SU-DHL-6 (cell line): ENCODE data around the gene ZNF18.
"Not testable (repeated sequence)": the region's sequence is repeated elsewhere in the genome, so short reads cannot be mapped to it uniquely, and the experiment has no call there.

Source experiments
- CTCF ChIP-seq: fragments of 200-600 bp; sonication (generic); IDR thresholded peaks from one replicate; pipeline ENCODE4 v1.5.1; 2017; ENCODE audit warnings: antibody characterized with exemption, mild to moderate bottlenecking, low read length, moderate library complexity; ENCODE audit not compliant: insufficient read depth, poor library complexity, severe bottlenecking
- EZH2phosphoT487 ChIP-seq: fragments of 200-600 bp; sonication (generic), shearing (Covaris generic); conservative IDR thresholded peaks from 2 replicates; pipeline ENCODE4 v1.6.1; 2018; ENCODE audit warnings: mild to moderate bottlenecking, antibody characterized with exemption, low read length, moderate library complexity, mixed read lengths

GRCh38 chr17:11943086-11943485, 54.2 kb downstream of the ZNF18 start:
- not testable (repeated sequence) for TF ChIP-seq CTCF, EZH2phosphoT487
